Myocyte (in vitro differentiated cells): ENCODE results near the gene PRICKLE4. TPM values are rescaled to one million over a fixed set of nuclear protein-coding genes. Genes with fewer than 3 reads are reported as not detected.

Source experiments
- DNase-seq: peaks from one replicate; pipeline ENCODE4 v3.0.0-alpha.2; 2012; ENCODE audit warnings: low read depth
- total RNA-seq: library from RNA; depleted of rRNA; stranded (reverse); fragments of >200 nt; gene quantifications from 2 replicates; pipeline ENCODE4 v1.2.3, GENCODE V29; 2014

The PRICKLE4 gene
- total RNA-seq, 1 donor from 2014 or later: 1.3 TPM

- DNase-seq: no peak
These were observed 10.1 kb upstream of the PRICKLE4 start for GRCh38 chr6:41770381-41771057.

GRCh38 chr6:41771058-41771983, 9.3 kb upstream of the PRICKLE4 start:
- DNase-seq: no peak

- DNase-seq: no peak
These were observed 5.7 kb upstream of the PRICKLE4 start for GRCh38 chr6:41774841-41775240.

GRCh38 chr6:41775293-41775882, 5.2 kb upstream of the PRICKLE4 start:
- no peak for DNase-seq

- no peak for DNase-seq
These were observed 2.9 kb upstream of the PRICKLE4 start for GRCh38 chr6:41777551-41778285.

GRCh38 chr6:41778895-41779294, 1.7 kb upstream of the PRICKLE4 start:
- no peak for DNase-seq

GRCh38 chr6:41779336-41779735, 1.2 kb upstream of the PRICKLE4 start:
- peak; percentile 11 for DNase-seq

- peak; percentile 97 for DNase-seq
These were observed 613 bp upstream of the PRICKLE4 start, which contains the start of gene FRS3 for GRCh38 chr6:41779788-41780550. Gene FRS3, minus strand, starts transcription at chr6:41779900. Its CDS starts 2,913 bp downstream, at chr6:41776987.

- DNase-seq: no peak
These were observed 766 bp downstream of the PRICKLE4 start for GRCh38 chr6:41781366-41781730.

GRCh38 chr6:41783106-41783780, 2.7 kb downstream of the PRICKLE4 start:
- DNase-seq: no peak

- DNase-seq: no peak
These were observed 4.1 kb downstream of the PRICKLE4 start for GRCh38 chr6:41784581-41785171.

GRCh38 chr6:41785254-41785653, 4.7 kb downstream of the PRICKLE4 start:
- DNase-seq: no peak

- peak; percentile 35 for DNase-seq
These were observed 5.3 kb downstream of the PRICKLE4 start for GRCh38 chr6:41785689-41786450.

GRCh38 chr6:41786451-41787218, 6.1 kb downstream of the PRICKLE4 start:
- peak; percentile 85 for DNase-seq

- peak; percentile 95 for DNase-seq
These were observed 6.8 kb downstream of the PRICKLE4 start, which contains the start of gene TOMM6 for GRCh38 chr6:41787219-41787917. Gene TOMM6, plus strand, starts transcription at chr6:41787694. Its CDS starts 4 bp downstream, at chr6:41787698.

GRCh38 chr6:41789390-41789724, 8.8 kb downstream of the PRICKLE4 start:
- no peak for DNase-seq

GRCh38 chr6:41790045-41790444, 9.5 kb downstream of the PRICKLE4 start:
- DNase-seq: no peak
